GM12878 (cell line): ENCODE measurements around the gene RAD51B. TPM values are rescaled to one million over a fixed set of nuclear protein-coding genes. Genes with fewer than 3 reads are reported as not detected.

Source experiments
- ATAC-seq: fragments of 200-7000 bp; cut with Tn5 transposase; 3 replicates; pipeline ENCODE4 v1.9.1; 2020; ENCODE audit warnings: mild to moderate bottlenecking, moderate library complexity
- BruUV-seq: library from RNA; stranded (reverse); fragments of 400-500 nt; replicated peaks from 2 replicates; lab custom pipeline; 2021; lab: Mats Ljungman, UMichigan
- CTCF ChIA-PET: fragments of 300-600 bp; sonication (Branson Sonifier 250); formaldehyde crosslinking; extraction: SDS; loops from one replicate; lab custom pipeline; 2021; ENCODE audit warnings: inconsistent platforms; lab: Yijun Ruan, JAX
- POLR2A ChIA-PET: fragments of 350-600 bp; formaldehyde crosslinking; extraction: SDS; loops from one replicate; lab custom pipeline; 2021; ENCODE audit warnings: inconsistent platforms; lab: Charles Lee
- RAD21 ChIA-PET: fragments of 300-600 bp; sonication (Branson Sonifier 250); formaldehyde crosslinking; loops from one replicate; lab custom pipeline; 2023; ENCODE audit warnings: antibody characterized with exemption; ENCODE audit not compliant: unreplicated experiment; lab: Charles Lee
- SMC1A ChIA-PET: fragments of 300-600 bp; sonication (Branson Sonifier 250); formaldehyde crosslinking; loops from one replicate; lab custom pipeline; 2023; ENCODE audit not compliant: unreplicated experiment, uncharacterized antibody; lab: Charles Lee
- DNase-seq: peaks from one replicate; pipeline ENCODE4 v3.0.0-alpha.2; 2011; ENCODE audit warnings: low read depth, low spot score
- FAIRE-seq: peaks from 3 replicates; lab custom pipeline; 2011; peaks lifted over from hg19 to GRCh38; lab: Jason Lieb, UNC
- H2AFZ ChIP-seq: 2 replicates; pipeline ENCODE4 v1.6.0; 2011; ENCODE audit warnings: low read depth, low read length, control low read depth; ENCODE audit not compliant: control insufficient read depth
- H3K27ac ChIP-seq: 2 replicates; pipeline ENCODE4 v1.5.1; 2011; ENCODE audit warnings: control low read depth; ENCODE audit not compliant: control insufficient read depth, insufficient read depth
- H3K27me3 ChIP-seq, 2 experiments: replicated peaks in 1 of 2; 2 replicates each; pipeline versions ENCODE4 v1.6.0 to v1.6.1; 2011; ENCODE audit warnings: low read length in 1 of 2; ENCODE audit not compliant: control insufficient read depth in 2 of 2, insufficient read depth in 2 of 2
- H3K36me3 ChIP-seq, 2 experiments: 2 replicates each; pipeline ENCODE4 v1.5.1; 2011; ENCODE audit warnings: low read length in 1 of 2; ENCODE audit not compliant: control insufficient read depth in 2 of 2, insufficient read depth in 2 of 2
- H3K4me1 ChIP-seq: 2 replicates; pipeline ENCODE4 v1.6.1; 2011; ENCODE audit warnings: mild to moderate bottlenecking, low read length, moderate library complexity, mixed read lengths; ENCODE audit not compliant: control insufficient read depth, insufficient read depth
- H3K4me2 ChIP-seq: 2 replicates; pipeline ENCODE4 v1.6.0; 2011; ENCODE audit warnings: control low read depth; ENCODE audit not compliant: control insufficient read depth, insufficient read depth
- H3K4me3 ChIP-seq: fragments of 200-600 bp; sonication (generic); 2 replicates; pipeline ENCODE4 v1.5.1; 2016
- H3K79me2 ChIP-seq: 2 replicates; pipeline ENCODE4 v1.6.0; 2011; ENCODE audit warnings: low read length; ENCODE audit not compliant: control insufficient read depth, insufficient read depth
- H3K9ac ChIP-seq: 2 replicates; pipeline ENCODE4 v1.8.0; 2011; ENCODE audit warnings: low read length, control low read depth, mixed read lengths; ENCODE audit not compliant: control insufficient read depth, insufficient read depth
- H3K9me3 ChIP-seq: replicated peaks from 3 replicates; pipeline ENCODE4 v1.5.1; 2011; ENCODE audit warnings: mild to moderate bottlenecking, low read length; ENCODE audit not compliant: control insufficient read depth, insufficient read depth
- H4K20me1 ChIP-seq: 2 replicates; pipeline ENCODE4 v1.6.0; 2011; ENCODE audit not compliant: control insufficient read depth, insufficient read depth
- BHLHE40 ChIP-seq, 2 experiments: fragments of 450-650 bp in 1 of 2; IDR thresholded peaks; 2 replicates each; pipeline ENCODE4 v1.6.1; 2011 to 2017; ENCODE audit warnings: low read depth in 2 of 2, borderline replicate concordance in 1 of 2, improper control_type of control experiment in 1 of 2, low read length in 1 of 2, mild to moderate bottlenecking in 1 of 2
- CBX3 ChIP-seq: fragments of 200-600 bp; sonication (generic); IDR thresholded peaks from 2 replicates; pipeline ENCODE4 v1.6.1; 2016; ENCODE audit warnings: low read depth, borderline replicate concordance
- CEBPZ ChIP-seq: fragments of 150-350 bp; IDR thresholded peaks from 2 replicates; pipeline ENCODE4 v1.6.1; 2016; ENCODE audit warnings: low read depth, low read length
- CHD4 ChIP-seq: fragments of 200-600 bp; sonication (generic); IDR thresholded peaks from 2 replicates; pipeline ENCODE4 v1.6.1; 2016; ENCODE audit warnings: mild to moderate bottlenecking
- IKZF2 ChIP-seq, 2 experiments: fragments of 450-650 bp; IDR thresholded peaks; 2 replicates each; pipeline ENCODE4 v1.6.1; 2017; ENCODE audit warnings: mild to moderate bottlenecking in 2 of 2, moderate library complexity in 2 of 2
- MEF2A ChIP-seq: IDR thresholded peaks from 2 replicates; pipeline ENCODE4 v1.6.1; 2011; ENCODE audit warnings: low read depth, mild to moderate bottlenecking, low read length, moderate library complexity; ENCODE audit not compliant: insufficient read depth
- NR2F1 ChIP-seq: fragments of 450-650 bp; conservative IDR thresholded peaks from 2 replicates; pipeline ENCODE4 v1.6.1; 2017; ENCODE audit warnings: mild to moderate bottlenecking
- RELA ChIP-seq: fragments of 450-650 bp; IDR thresholded peaks from 2 replicates; pipeline ENCODE4 v1.8.0; 2014; ENCODE audit warnings: borderline replicate concordance; ENCODE audit not compliant: partially characterized antibody
- STAT1 ChIP-seq: fragments of 450-650 bp; conservative IDR thresholded peaks from 2 replicates; pipeline ENCODE4 v1.6.1; 2014; ENCODE audit warnings: antibody characterized with exemption, mild to moderate bottlenecking
- SUPT20H ChIP-seq: IDR thresholded peaks from 2 replicates; pipeline ENCODE4 v1.6.1; 2011; ENCODE audit warnings: low read depth, mild to moderate bottlenecking, low read length, moderate library complexity, borderline replicate concordance; ENCODE audit not compliant: control insufficient read depth
- YBX1 ChIP-seq: fragments of 450-650 bp; IDR thresholded peaks from 2 replicates; pipeline ENCODE4 v1.6.1; 2016; ENCODE audit warnings: antibody characterized with exemption
- ZNF274 ChIP-seq: IDR thresholded peaks from one replicate; pipeline ENCODE4 v1.8.0; 2011; ENCODE audit not compliant: insufficient read length, insufficient read depth
- WGBS: methylation state at CpG from one replicate; pipeline ENCODE4 v1.1.6; 2016; ENCODE audit warnings: low lambda C conversion rate; ENCODE audit not compliant: insufficient replicate concordance, insufficient coverage; ENCODE audit errors: missing lambda C conversion rate; 5-methylcytosine and 5-hydroxymethylcytosine counted together
- in situ Hi-C: fragments of 300-500 bp; cut with MboI; formaldehyde crosslinking; loops from 9 replicates; pipeline ENCODE4 v1.14.3; 2018; ENCODE audit warnings: mixed read lengths
- intact Hi-C: fragments of 100-400 bp; cut with micrococcal nuclease; formaldehyde crosslinking; loops from one replicate; pipeline ENCODE4 v1.14.2; 2022; ENCODE audit not compliant: unreplicated experiment
- polyA plus RNA-seq, 11 experiments: library from polyadenylated mRNA; depleted of rRNA in 4 of 11; unstranded in 6 of 11; stranded (reverse) in 5 of 11; fragments of >200 nt; fragmentation: Nextera tagmentation in 4 of 11; fragmentation: Illumina TruSeq in 1 of 11; extraction: Ambion mirVana in 4 of 11; extraction: Trizol in 1 of 11; gene quantifications; 1 replicate in 1 of 11; 2 replicates in 10 of 11; pipeline versions ENCODE4 v1.2.1 to v1.2.3, GENCODE V29; 2011 to 2016; ENCODE audit warnings: inconsistent platforms in 2 of 11, missing spikeins in 2 of 11, low read depth in 1 of 11
- total RNA-seq, 4 experiments: library from RNA; depleted of rRNA in 3 of 4; stranded (reverse); fragments of >200 nt in 3 of 4; fragmentation: Illumina TruSeq in 1 of 4; extraction: Trizol in 1 of 4; gene quantifications; 2 replicates each; pipeline versions ENCODE4 v1.2.1 to v1.2.3, GENCODE V29; 2013 to 2021
- TF ChIP-seq, protein P1 (sequence below): IDR thresholded peaks from 2 replicates; pipeline ENCODE4 v1.6.1; 2012; ENCODE audit warnings: improper control_type of control experiment, low read depth, low read length; ENCODE audit not compliant: insufficient replicate concordance

Gene RAD51B
- total and polyA plus RNA-seq, 10 of the 15 experiments (the other 5 are each of a cell fraction or from before 2014, with no cell fraction given): 9.8 to 26.8 (median 21.3) TPM

DNA sequence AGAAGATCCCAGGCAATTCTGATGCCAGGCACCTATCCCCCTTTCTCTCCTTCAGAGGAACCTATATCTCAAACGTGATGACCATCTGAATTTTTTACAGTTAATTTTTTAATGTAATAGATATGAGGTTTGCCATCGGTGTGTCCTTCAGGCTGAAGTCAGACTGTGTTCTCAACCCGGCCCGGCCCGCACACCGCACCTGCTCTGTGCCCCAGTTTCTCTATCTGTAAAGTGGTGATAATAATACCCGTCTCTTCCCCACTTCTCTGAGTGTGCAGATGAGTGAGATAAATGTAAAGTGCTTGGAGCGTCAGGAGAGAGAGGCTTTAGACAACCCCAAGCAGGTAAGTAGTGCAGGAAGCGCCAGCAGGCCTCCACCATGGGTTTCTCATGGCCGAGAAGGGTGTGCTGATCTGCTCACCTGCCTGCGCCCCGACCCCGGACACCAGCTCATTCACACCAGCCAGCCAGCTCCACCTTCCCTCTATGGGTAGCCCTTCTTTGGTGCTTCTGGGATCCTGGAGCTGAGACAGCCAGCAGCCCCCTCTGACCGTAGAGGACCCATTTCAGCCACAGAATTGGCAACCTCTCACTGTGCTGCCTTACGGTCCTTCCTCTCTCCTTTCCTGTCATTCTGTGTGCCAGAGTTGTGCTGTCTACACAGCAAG is 893.3 kb downstream of the RAD51B start:
- ChIA-PET SMC1A (no interaction called here), RAD21 (no interaction called here), POLR2A (no interaction called here), CTCF (interaction anchor here (0.6 kb wide), 1 partner anchor 369 kb away, joined by 3 read pairs; no protein-coding TSS in a partner anchor)
- no peak overlapping the region for H3K9ac ChIP-seq
- no TSS peak for BruUV-seq
- ATAC-seq (no peak), FAIRE-seq (no peak), DNase-seq (no peak)
- intact Hi-C loops: no loop called here
- no peaks in the 10 kb centered on the region for H3K9me3 ChIP-seq
- no peaks in the 10 kb centered on the region for H3K79me2 ChIP-seq
- no peak overlapping the region for H2AFZ ChIP-seq
- H3K27ac ChIP-seq: no peak overlapping the region
- H3K27me3 ChIP-seq: no peaks in the 10 kb centered on the region
- H3K4me1 ChIP-seq: no peaks in the 10 kb centered on the region
- H3K36me3 ChIP-seq: no peaks in the 10 kb centered on the region
- TF ChIP-seq CEBPZ (no peak), NR2F1 (no peak), STAT1 (no peak), YBX1 (no peak), IKZF2 (IDR thresholded peaks at IDR 0.05) (no peak), ZNF274 (no peak), RELA (no peak), SUPT20H (no peak), CBX3 (no peak), MEF2A (no peak), BHLHE40 (IDR thresholded peaks at IDR 0.05; ENCODE audit: borderline replicate concordance in 1 of 2, low read depth in 2 of 2, low read length in 1 of 2) (no peak), CHD4 (no peak)
- TF ChIP-seq, protein P1, sequence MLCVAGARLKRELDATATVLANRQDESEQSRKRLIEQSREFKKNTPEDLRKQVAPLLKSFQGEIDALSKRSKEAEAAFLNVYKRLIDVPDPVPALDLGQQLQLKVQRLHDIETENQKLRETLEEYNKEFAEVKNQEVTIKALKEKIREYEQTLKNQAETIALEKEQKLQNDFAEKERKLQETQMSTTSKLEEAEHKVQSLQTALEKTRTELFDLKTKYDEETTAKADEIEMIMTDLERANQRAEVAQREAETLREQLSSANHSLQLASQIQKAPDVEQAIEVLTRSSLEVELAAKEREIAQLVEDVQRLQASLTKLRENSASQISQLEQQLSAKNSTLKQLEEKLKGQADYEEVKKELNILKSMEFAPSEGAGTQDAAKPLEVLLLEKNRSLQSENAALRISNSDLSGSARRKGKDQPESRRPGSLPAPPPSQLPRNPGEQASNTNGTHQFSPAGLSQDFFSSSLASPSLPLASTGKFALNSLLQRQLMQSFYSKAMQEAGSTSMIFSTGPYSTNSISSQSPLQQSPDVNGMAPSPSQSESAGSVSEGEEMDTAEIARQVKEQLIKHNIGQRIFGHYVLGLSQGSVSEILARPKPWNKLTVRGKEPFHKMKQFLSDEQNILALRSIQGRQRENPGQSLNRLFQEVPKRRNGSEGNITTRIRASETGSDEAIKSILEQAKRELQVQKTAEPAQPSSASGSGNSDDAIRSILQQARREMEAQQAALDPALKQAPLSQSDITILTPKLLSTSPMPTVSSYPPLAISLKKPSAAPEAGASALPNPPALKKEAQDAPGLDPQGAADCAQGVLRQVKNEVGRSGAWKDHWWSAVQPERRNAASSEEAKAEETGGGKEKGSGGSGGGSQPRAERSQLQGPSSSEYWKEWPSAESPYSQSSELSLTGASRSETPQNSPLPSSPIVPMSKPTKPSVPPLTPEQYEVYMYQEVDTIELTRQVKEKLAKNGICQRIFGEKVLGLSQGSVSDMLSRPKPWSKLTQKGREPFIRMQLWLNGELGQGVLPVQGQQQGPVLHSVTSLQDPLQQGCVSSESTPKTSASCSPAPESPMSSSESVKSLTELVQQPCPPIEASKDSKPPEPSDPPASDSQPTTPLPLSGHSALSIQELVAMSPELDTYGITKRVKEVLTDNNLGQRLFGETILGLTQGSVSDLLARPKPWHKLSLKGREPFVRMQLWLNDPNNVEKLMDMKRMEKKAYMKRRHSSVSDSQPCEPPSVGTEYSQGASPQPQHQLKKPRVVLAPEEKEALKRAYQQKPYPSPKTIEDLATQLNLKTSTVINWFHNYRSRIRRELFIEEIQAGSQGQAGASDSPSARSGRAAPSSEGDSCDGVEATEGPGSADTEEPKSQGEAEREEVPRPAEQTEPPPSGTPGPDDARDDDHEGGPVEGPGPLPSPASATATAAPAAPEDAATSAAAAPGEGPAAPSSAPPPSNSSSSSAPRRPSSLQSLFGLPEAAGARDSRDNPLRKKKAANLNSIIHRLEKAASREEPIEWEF: no peak
- no peak overlapping the region for H3K4me3 ChIP-seq
- H3K4me2 ChIP-seq: no peak overlapping the region
- no peaks in the 10 kb centered on the region for H4K20me1 ChIP-seq
- in situ Hi-C loops: no loop called here
- 74% methylated on average over 15 of the region's 15 CpGs for WGBS
